Measurements from ENCODE around the gene EGFL6. TPM values are rescaled to one million over a fixed set of nuclear protein-coding genes. Genes with fewer than 3 reads are reported as not detected.
"Not testable (repeated sequence)": the region's sequence is repeated elsewhere in the genome, so short reads cannot be mapped to it uniquely, and the experiment has no call there.

The EGFL6 gene
- total and polyA plus RNA-seq, 9 donors: 74.1 to 172 (median 88.1) TPM

GRCh38 chrX:13679700-13680099 is 110.3 kb downstream of the EGFL6 start:
- H3K27ac ChIP-seq (ENCODE audit: low read length); H3K27me3 ChIP-seq (ENCODE audit: control insufficient read depth, insufficient read depth, low read length); H3K9me3 ChIP-seq (replicated peaks; ENCODE audit: control insufficient read depth, low read depth, low read length); DNase-seq; H3K4me1 ChIP-seq (ENCODE audit: control insufficient read depth, insufficient read depth, low read length); H3K36me3 ChIP-seq (ENCODE audit: control insufficient read depth, insufficient read depth, low read length); H3K4me3 ChIP-seq (ENCODE audit: low read length): not testable (repeated sequence)
- WGBS (ENCODE audit: insufficient coverage): 100% methylated on average over 1 of the region's 4 CpGs

- DNase-seq: no peak
- no peak overlapping the region for H3K4me3 ChIP-seq (ENCODE audit: low read length)
- H3K27me3 ChIP-seq (ENCODE audit: control insufficient read depth, insufficient read depth, low read length): peaks cover 11% of the 10 kb centered on the region
- WGBS (ENCODE audit: insufficient coverage): no CpG with 5 or more reads among the region's 7 CpGs
- no peaks in the 10 kb centered on the region for H3K4me1 ChIP-seq (ENCODE audit: control insufficient read depth, insufficient read depth, low read length)
- no peaks in the 10 kb centered on the region for H3K36me3 ChIP-seq (ENCODE audit: control insufficient read depth, insufficient read depth, low read length)
- no peaks in the 10 kb centered on the region for H3K9me3 ChIP-seq (replicated peaks; ENCODE audit: control insufficient read depth, low read depth, low read length)
- H3K27ac ChIP-seq (ENCODE audit: low read length): no peak overlapping the region
These were observed 112.2 kb downstream of the EGFL6 start for GRCh38 chrX:13681595-13681994.

Other genes starting within 250 kb of the EGFL6 start
- gene ATXN3L, start 249.5 kb upstream of the EGFL6 start, total RNA-seq: not detected
- under 1 TPM in 1 of 8 donors, not detected in 7; 0.09 TPM for gene ATXN3L, start 249.5 kb upstream of the EGFL6 start, polyA plus RNA-seq (ENCODE audit: insufficient read depth in 1 of 8, insufficient read length in 8 of 8, low replicate concordance in 1 of 8)
- 9.0 TPM for gene TCEANC, start 83.5 kb downstream of the EGFL6 start, total RNA-seq
- gene TCEANC, start 83.5 kb downstream of the EGFL6 start, polyA plus RNA-seq (ENCODE audit: insufficient read depth in 1 of 8, insufficient read length in 8 of 8, low replicate concordance in 1 of 8): 1 to 10 TPM; 3.3 to 5.5 (median 4.3) TPM
- gene RAB9A, start 119.5 kb downstream of the EGFL6 start, total RNA-seq: 21.5 TPM
- gene RAB9A, start 119.5 kb downstream of the EGFL6 start, polyA plus RNA-seq (ENCODE audit: insufficient read depth in 1 of 8, insufficient read length in 8 of 8, low replicate concordance in 1 of 8): 10 to 100 TPM; 14.0 to 24.2 (median 19.2) TPM
- 20.9 TPM for gene TRAPPC2, start 165.0 kb downstream of the EGFL6 start, total RNA-seq
- 10 to 100 TPM in 5 of 8 donors, 1 to 10 TPM in 3; 8.1 to 13.1 (median 10.8) TPM for gene TRAPPC2, start 165.0 kb downstream of the EGFL6 start, polyA plus RNA-seq (ENCODE audit: insufficient read depth in 1 of 8, insufficient read length in 8 of 8, low replicate concordance in 1 of 8)
- 16.9 TPM for gene OFD1, start 165.1 kb downstream of the EGFL6 start, total RNA-seq
- gene OFD1, start 165.1 kb downstream of the EGFL6 start, polyA plus RNA-seq (ENCODE audit: insufficient read depth in 1 of 8, insufficient read length in 8 of 8, low replicate concordance in 1 of 8): 10 to 100 TPM; 14.1 to 24.5 (median 17.5) TPM
- 16.8 TPM for gene GPM6B, start 247.5 kb downstream of the EGFL6 start, total RNA-seq
- gene GPM6B, start 247.5 kb downstream of the EGFL6 start, polyA plus RNA-seq (ENCODE audit: insufficient read depth in 1 of 8, insufficient read length in 8 of 8, low replicate concordance in 1 of 8): 10 to 100 TPM; 15.5 to 40.7 (median 18.8) TPM